Neuron (in vitro differentiated cells): ENCODE measurements around the gene CBX5.

Source experiments
- H2AFZ ChIP-seq: one replicate; pipeline ENCODE4 v1.6.1; 2013; ENCODE audit warnings: low read depth, mild to moderate bottlenecking, inconsistent platforms, low read length, moderate library complexity
- H3K27me3 ChIP-seq: one replicate; pipeline ENCODE4 v1.6.1; 2013; ENCODE audit warnings: low read length; ENCODE audit not compliant: insufficient read depth
- H3K36me3 ChIP-seq: one replicate; pipeline ENCODE4 v1.6.1; 2013; ENCODE audit warnings: low read length; ENCODE audit not compliant: insufficient read depth
- H3K4me1 ChIP-seq: one replicate; pipeline ENCODE4 v1.6.1; 2013; ENCODE audit warnings: low read length; ENCODE audit not compliant: insufficient read depth
- H3K4me3 ChIP-seq: 2 replicates; pipeline ENCODE4 v1.5.1; 2013; ENCODE audit warnings: mild to moderate bottlenecking, low read length, moderate library complexity
- H3K9me3 ChIP-seq: one replicate; pipeline ENCODE4 v1.6.1; 2013; ENCODE audit warnings: low read length

Gene CBX5

GRCh38 chr12:54220567-54220966 lies 59.4 kb downstream of the CBX5 start:
- Histone ChIP-seq H3K4me3 (no peak overlapping the region), H3K36me3 (no peaks in the 10 kb centered on the region), H3K27me3 (no peaks in the 10 kb centered on the region), H3K9me3 (no peaks in the 10 kb centered on the region), H3K4me1 (peaks cover 11% of the 10 kb centered on the region), H2AFZ (no peak overlapping the region)

- Histone ChIP-seq H3K27me3 (no peaks in the 10 kb centered on the region), H3K4me1 (peaks cover 11% of the 10 kb centered on the region), H3K9me3 (no peaks in the 10 kb centered on the region), H3K36me3 (no peaks in the 10 kb centered on the region), H3K4me3 (no peak overlapping the region), H2AFZ (no peak overlapping the region)
Observed at GRCh38 chr12:54220092-54220557, 59.8 kb downstream of the CBX5 start.

GRCh38 chr12:54217774-54218241 lies 62.1 kb downstream of the CBX5 start:
- peak overlapping the region; percentile 25 for H3K4me3 ChIP-seq
- no peaks in the 10 kb centered on the region for H3K36me3 ChIP-seq
- no peak overlapping the region for H2AFZ ChIP-seq
- peaks cover 5% of the 10 kb centered on the region for H3K27me3 ChIP-seq
- no peaks in the 10 kb centered on the region for H3K9me3 ChIP-seq
- H3K4me1 ChIP-seq, result peaks cover 11% of the 10 kb centered on the region

- H3K4me3 ChIP-seq, result peak overlapping the region; percentile 25
- H2AFZ ChIP-seq, result no peak overlapping the region
- H3K4me1 ChIP-seq, result peaks cover 11% of the 10 kb centered on the region
- H3K27me3 ChIP-seq, result peaks cover 7% of the 10 kb centered on the region
- no peaks in the 10 kb centered on the region for H3K9me3 ChIP-seq
- H3K36me3 ChIP-seq, result no peaks in the 10 kb centered on the region
Observed at GRCh38 chr12:54216797-54217661, 62.9 kb downstream of the CBX5 start.

GRCh38 chr12:54215989-54216796 lies 63.7 kb downstream of the CBX5 start:
- H3K36me3 ChIP-seq, result no peaks in the 10 kb centered on the region
- H3K4me3 ChIP-seq, result no peak overlapping the region
- H3K9me3 ChIP-seq, result no peaks in the 10 kb centered on the region
- peaks cover 13% of the 10 kb centered on the region for H3K27me3 ChIP-seq
- H2AFZ ChIP-seq, result no peak overlapping the region
- H3K4me1 ChIP-seq, result peaks cover 11% of the 10 kb centered on the region

GRCh38 chr12:54214553-54215406 lies 65.1 kb downstream of the CBX5 start:
- no peaks in the 10 kb centered on the region for H3K36me3 ChIP-seq
- H3K27me3 ChIP-seq, result peaks cover 25% of the 10 kb centered on the region
- no peaks in the 10 kb centered on the region for H3K9me3 ChIP-seq
- H2AFZ ChIP-seq, result no peak overlapping the region
- no peak overlapping the region for H3K4me3 ChIP-seq
- H3K4me1 ChIP-seq, result peaks cover 9% of the 10 kb centered on the region

DNA sequence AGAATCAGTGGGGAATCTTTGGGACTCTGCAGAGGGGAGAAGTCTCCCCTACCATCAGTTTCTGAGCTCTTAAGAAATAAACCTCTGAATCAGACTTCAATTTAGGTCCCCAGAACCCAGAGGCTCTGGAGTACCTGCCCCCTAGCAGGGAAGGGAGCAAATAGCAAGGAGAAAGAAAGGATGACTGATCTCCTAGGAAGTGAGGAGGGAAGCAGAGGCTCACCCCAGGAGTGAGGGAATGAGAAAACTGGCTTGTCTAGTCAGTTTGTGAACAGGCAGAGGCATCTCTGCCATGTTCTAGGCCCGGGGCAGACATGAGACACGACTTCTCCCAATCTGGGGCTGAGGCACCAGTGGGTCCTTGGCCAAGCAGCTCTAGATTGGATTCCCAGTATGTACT lies 66.8 kb downstream of the CBX5 start:
- Histone ChIP-seq H3K36me3 (no peaks in the 10 kb centered on the region), H3K4me3 (no peak overlapping the region), H3K4me1 (peaks cover 9% of the 10 kb centered on the region), H2AFZ (no peak overlapping the region), H3K9me3 (no peaks in the 10 kb centered on the region), H3K27me3 (peaks cover 26% of the 10 kb centered on the region)

GRCh38 chr12:54211920-54212319 lies 68.0 kb downstream of the CBX5 start:
- Histone ChIP-seq H2AFZ (no peak overlapping the region), H3K27me3 (peaks cover 34% of the 10 kb centered on the region), H3K9me3 (no peaks in the 10 kb centered on the region), H3K4me1 (no peaks in the 10 kb centered on the region), H3K4me3 (no peak overlapping the region), H3K36me3 (no peaks in the 10 kb centered on the region)

DNA sequence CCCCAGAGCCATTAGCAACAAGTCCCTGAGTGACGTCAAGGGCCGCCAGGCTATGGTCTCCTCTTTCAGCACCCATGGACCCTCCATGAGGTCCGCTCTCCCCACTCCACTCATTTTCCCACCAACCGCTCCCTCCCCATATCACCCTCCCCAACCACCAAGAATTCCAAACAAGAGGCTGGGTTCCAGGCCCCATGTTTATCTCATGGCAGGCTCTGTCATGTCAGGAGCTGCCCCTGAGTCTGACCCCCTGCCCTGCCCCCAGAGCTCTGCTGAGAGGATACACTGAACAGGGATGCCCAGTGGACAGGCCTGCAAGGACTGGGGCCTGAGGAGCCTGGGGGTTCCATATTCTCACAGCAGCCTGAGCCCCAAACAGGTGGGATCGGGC lies 69.5 kb downstream of the CBX5 start:
- Histone ChIP-seq H3K9me3 (no peaks in the 10 kb centered on the region), H3K4me1 (no peaks in the 10 kb centered on the region), H3K36me3 (no peaks in the 10 kb centered on the region), H2AFZ (no peak overlapping the region), H3K27me3 (peaks cover 47% of the 10 kb centered on the region), H3K4me3 (no peak overlapping the region)

GRCh38 chr12:54208591-54208990 lies 71.3 kb downstream of the CBX5 start:
- Histone ChIP-seq H3K4me3 (no peak overlapping the region), H3K9me3 (no peaks in the 10 kb centered on the region), H3K36me3 (no peaks in the 10 kb centered on the region), H2AFZ (no peak overlapping the region), H3K4me1 (no peaks in the 10 kb centered on the region), H3K27me3 (peaks cover 58% of the 10 kb centered on the region)

GRCh38 chr12:54207539-54208294 lies 72.2 kb downstream of the CBX5 start:
- Histone ChIP-seq H3K27me3 (peaks cover 61% of the 10 kb centered on the region), H3K9me3 (no peaks in the 10 kb centered on the region)

DNA sequence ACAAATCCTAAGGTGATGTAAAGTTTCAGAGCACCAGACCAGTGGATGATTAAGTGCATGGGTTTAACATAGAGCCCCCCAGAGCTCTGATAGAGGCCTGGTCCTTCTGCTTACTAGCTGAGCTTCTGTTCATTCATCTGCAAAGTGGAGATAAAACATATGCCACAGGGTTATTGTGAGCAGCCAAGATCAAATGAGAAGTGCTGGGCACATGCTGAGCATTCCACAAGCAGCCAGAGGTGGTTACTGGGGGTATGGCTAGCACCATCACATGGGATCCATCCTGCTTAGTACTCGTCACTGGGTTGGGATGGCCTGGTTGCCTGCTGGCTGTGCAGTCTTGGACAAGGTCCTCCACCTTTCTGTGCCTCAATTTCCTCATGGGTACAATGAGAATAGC lies 73.1 kb downstream of the CBX5 start:
- H3K27me3 ChIP-seq, result peaks cover 57% of the 10 kb centered on the region
- H3K9me3 ChIP-seq, result no peaks in the 10 kb centered on the region

More at GRCh38 chr12:54207539-54208294, 72.2 kb downstream of the CBX5 start:
- no peaks in the 10 kb centered on the region for H3K4me1 ChIP-seq
- H3K4me3 ChIP-seq, result no peak overlapping the region
- H3K36me3 ChIP-seq, result no peaks in the 10 kb centered on the region
- no peak overlapping the region for H2AFZ ChIP-seq

More for the DNA sequence above, 73.1 kb downstream of the CBX5 start:
- H3K4me1 ChIP-seq, result no peaks in the 10 kb centered on the region
- no peak overlapping the region for H2AFZ ChIP-seq
- no peaks in the 10 kb centered on the region for H3K36me3 ChIP-seq
- no peak overlapping the region for H3K4me3 ChIP-seq
